Stimulated activated CD4-positive, alpha-beta T cell treated with anti-CD3 and anti-CD28 coated beads, TNF-alpha, amount 100 ng/mL, for 1 hour (primary cell): ENCODE data around the gene UCP1.

Source experiments
- DNase-seq, 3 donors: peaks; one replicate each; pipeline ENCODE4 v3.0.0-alpha.2; 2020; ENCODE audit warnings: low read depth in 3 of 3, low spot score in 1 of 3

Gene UCP1

DNA sequence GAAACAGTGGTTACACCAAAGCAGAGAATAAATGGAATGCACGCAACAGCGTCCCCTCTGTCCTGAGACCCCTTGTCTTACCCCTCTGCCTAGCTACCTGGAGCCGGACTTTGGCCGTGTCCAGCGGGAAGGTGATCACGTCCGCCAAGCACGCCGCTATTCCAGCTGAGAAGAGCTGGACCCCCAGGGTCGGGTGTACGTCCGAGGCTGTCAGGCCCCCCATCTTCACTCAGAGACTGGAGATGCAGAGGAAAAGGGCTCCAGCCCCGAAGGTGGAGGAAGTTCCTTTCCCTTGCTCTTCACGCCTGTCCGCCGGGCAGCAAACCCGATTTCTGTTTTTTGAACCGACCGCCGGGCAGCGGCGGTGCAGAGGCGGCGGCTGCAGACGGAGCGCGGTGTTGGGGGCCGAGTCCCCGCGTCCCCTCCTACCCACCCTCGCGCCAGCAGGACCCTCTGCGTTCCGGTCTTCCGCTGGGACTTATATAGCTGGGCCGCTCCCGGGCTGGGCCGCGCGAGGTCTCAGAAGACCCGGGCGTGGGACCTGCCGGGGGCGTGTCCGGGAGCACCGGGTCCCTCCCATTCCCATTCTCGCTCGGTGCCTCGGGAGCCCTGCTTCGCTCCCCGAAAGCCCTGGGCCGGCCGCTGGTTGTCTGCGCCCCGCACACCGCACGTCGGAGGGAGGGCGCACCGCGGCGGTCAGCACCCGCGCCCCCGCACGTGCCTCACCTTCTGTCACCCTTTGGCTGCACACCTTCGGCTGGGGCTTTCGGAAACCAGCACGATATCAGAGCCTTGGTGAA lies at the start of gene UCP1:
UCP1 (minus strand) TSS at position 455 of the 800 bp plus-strand sequence; CDS start at position 223, 232 bp downstream.
- no peak for DNase-seq

- DNase-seq, result no peak
These were observed 48.9 kb upstream of the UCP1 start for GRCh38 chr4:140617499-140618248.

DNA sequence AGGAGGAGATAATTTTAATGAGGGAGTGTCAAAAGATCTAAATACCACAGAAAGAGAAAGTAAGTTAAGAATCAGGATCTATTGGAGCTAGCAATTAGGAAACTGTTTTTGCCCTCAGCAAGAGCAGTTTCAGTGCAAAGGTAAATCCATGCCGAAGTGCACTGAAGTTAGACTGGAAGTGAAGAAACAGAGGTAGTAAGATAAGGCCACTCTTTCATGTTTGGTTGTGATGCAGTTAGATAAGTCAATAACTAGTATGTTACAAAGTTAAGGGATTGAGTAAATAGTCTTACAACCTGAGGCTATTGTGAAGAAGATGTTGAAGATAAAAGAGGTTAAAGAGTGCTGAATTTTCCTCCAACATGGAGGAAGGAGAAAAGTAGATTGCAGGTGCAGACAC lies 46.7 kb upstream of the UCP1 start:
- DNase-seq, result no peak

DNA sequence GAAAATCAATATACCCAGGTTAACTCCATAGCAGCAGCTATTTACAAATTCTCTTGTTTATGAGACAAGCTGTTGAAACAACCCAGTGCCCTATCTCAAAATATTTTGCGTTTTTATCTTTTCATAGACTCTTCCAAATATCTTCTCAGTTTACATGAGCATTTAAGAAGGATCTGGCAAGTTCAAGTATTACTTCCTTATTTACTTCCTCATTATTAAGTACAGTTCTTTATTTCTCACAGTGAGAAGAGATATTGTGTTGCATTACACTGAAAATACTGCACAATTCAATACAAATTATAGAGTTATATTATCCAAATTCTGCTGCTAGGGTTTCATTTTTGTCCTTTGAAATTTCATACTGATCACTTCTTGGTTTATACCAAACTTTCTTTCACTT lies 43.6 kb upstream of the UCP1 start:
- no peak for DNase-seq

DNA sequence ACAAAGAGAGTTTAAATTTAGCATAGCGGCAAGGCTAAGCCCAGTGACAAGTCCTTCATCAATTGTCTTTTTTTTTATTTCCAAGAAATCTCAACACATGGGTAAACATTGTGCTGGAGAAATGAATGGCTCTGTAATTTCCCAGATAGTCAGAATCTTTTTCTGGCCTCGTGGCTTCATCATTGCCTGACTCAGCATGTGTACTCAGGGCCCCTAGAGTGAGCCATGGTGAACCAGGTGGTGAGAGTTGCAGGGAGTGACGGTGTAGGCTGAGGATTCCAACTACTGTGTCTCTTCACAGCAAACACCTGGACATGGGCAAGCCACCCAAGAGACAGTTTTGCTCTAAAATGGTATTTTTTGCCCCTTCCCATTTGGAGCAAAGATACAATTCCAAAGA lies 43.1 kb upstream of the UCP1 start:
- DNase-seq, result no peak

DNA sequence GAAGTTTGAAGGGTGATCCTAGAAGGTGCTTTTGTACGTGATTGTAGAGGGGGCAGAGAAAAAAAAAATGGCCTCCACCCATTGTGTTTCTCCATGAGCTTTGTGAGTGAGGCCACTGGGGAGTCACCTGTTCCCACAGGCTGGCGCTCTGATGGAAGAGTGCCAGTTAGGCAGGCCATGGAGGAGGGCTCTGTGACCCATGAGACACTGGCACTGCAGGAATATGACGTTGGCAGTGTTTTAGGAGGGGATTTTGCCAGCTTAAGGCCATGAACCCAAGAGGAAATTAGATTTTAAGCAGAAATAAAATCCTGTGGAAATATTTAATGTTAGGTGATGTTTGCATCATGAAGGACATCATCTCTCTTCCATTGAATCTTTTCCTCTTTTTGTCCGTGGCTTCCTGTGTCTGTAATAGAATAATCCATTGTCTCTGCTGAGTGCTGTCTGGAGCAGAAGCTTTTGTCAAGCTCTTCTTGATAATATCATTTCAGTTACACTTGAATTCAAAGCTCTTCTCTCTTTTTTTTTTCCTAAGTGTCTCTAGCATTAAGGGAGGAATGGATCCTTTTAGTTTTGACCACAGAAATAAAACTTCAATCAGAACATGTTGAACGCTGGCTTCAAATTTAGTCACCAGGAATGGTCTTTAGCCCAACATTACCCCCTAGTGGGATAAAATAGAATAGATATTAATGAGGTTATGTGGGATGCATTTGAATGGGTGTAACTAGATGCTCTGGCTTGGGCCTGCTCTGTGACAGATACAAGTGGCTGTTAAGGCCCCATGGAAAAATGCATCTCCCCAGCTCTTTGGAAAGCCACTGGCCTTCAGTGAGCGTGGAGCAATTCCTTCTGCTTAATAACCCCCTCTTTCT lies 41.0 kb upstream of the UCP1 start:
- DNase-seq, result no peak

GRCh38 chr4:140607852-140608251 lies 39.1 kb upstream of the UCP1 start:
- DNase-seq, result no peak

- DNase-seq, result no peak
These were observed 35.8 kb upstream of the UCP1 start for GRCh38 chr4:140604544-140604943.

- no peak for DNase-seq
These were observed 34.5 kb upstream of the UCP1 start for GRCh38 chr4:140603286-140603685.

GRCh38 chr4:140602714-140603113 lies 34.0 kb upstream of the UCP1 start:
- no peak for DNase-seq

DNA sequence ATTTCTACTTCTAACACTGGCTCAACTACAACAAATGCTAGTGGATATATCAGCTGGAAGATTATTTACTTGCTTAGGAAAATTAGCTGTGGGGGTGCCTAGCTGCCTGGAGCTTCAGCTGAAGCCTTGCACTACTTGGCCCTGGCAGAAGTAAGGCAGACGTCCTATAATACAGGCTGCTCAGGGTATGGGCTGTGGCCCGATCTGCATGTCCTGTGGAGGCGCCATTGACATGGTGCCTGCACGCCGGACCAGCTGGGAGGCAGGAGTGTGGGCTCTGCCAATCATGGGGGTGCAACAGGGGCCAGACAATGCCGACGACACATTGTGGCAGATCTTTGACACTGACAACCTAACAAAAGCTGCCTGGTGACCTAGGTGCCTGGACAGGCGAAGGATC lies 31.6 kb upstream of the UCP1 start:
- no peak for DNase-seq

DNA sequence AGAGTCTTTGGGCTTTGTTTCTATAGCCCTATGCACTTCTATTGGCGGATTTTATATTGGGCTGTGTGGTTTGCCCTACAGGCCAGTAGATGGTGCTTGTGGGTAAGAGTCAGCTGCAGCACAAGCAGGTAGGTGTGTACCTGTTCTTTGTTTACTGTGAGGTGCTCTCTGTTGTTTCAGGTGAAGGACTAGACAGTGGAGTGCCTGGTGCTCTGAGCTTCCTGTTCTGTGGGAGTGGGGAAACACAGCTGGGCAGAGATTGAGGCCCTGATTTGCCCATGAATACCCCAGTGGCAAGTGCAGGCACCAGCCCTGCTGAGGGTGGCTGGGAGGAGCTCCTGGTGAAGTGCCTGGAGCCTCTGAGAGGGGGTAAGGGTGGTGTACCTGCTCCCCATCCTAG lies 26.3 kb upstream of the UCP1 start:
- no peak for DNase-seq

- no peak for DNase-seq
These were observed 15.7 kb upstream of the UCP1 start for GRCh38 chr4:140584439-140584838.

GRCh38 chr4:140581078-140581477 lies 12.3 kb upstream of the UCP1 start:
- DNase-seq, result no peak

DNA sequence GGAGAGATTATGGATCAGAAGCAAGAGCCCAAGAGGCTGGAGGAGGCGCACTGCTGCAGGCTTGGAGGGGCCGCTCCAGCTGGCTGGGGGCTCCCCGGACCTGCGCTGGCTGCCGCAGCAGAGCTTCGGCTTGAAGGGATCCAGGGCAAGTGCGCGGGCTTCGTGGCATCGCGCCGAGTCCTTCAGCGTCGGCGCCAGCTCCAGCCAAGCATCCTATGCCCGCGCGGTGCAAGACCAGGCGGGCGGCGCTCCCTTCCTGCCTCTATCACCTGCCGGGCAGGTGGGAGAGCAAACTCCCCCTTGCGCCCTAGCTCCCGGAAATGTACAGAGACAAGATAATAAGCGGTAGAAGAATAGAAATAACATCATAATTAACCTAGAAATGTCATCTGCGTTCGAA lies 10.5 kb upstream of the UCP1 start:
- no peak for DNase-seq

GRCh38 chr4:140575489-140575888 lies 6.7 kb upstream of the UCP1 start:
- no peak for DNase-seq

DNA sequence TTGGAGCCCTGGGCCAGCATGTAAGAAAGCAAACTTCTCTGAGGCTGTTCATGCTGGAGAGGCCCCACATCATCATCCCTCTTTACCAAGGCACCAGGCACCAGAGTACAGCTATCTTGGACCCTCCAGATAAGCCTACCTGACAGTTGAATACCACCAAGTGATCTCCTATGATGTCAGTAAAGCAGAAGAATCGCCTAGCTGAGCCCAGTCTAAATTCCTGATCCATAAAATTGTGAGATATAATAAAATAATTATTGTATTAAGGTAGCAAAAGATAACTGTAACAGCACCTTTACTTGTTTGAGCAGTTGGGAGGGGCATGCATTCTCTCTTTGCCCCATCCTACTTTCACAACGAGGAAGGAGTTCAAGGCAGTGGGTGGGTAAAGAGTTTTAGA lies 2.9 kb upstream of the UCP1 start:
- DNase-seq, result no peak

DNA sequence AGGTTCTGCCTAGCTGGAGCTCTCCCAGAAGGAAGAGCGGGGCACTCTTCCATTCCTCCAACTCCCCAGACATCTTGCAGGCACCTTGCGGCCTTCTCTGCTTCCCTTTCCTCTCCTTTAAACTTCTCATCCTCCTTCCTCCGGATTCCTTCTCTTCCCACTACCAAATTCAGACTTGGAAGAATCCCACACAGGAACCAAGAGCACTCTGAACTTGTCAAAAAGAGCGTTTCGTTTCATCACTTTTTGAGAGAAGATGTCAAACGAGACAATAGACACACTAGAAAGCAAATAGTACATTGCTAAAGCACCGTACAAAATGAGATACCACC lies 512 bp upstream of the UCP1 start:
- DNase-seq, result no peak

DNA sequence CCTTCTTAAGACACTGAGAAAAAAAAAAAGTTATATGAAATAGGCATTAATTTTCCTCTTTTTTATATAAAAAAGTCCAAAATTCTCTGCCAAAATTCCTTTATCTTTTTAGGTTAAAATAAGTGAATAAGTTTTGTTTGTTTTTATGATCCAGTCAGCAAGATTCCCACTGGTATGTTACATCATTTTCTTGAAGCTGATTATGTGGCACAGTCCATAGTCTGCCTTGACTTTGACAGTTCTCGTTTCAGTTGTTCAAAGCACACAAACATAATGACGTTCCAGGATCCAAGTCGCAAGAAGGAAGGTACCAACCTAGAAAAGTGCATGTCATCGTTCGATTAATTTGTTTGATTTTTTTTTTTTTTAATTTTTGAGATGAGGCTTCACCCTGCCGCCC lies 9.1 kb downstream of the UCP1 start:
- no peak for DNase-seq

DNA sequence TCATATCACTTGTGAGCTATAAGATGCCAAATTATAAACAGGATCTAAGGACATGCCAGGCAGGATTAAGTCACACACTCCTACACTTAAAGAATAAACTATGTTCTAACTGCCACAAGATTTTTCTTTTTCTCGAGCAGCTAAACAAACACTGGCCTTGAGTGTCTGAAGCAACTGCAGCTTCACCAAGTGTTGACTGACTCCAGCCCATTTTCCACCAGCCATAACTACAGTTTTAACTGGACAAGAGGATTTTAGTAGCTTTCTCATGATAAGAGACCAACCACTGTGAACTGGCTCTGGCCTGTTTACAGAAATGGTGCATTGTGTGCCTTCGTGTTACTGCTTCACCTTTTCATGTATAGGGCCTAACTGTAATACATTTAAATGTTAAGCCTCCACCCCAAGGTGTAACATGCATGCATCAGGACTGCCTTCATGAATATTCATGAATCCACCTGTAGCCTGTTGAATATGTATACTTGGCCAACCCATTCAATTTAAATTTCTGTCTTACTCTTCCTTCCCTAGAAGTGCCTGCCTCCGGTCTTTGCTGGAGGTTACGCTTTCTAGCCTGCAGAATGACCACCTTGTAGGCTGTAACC lies 10.8 kb downstream of the UCP1 start:
- DNase-seq, result no peak

DNA sequence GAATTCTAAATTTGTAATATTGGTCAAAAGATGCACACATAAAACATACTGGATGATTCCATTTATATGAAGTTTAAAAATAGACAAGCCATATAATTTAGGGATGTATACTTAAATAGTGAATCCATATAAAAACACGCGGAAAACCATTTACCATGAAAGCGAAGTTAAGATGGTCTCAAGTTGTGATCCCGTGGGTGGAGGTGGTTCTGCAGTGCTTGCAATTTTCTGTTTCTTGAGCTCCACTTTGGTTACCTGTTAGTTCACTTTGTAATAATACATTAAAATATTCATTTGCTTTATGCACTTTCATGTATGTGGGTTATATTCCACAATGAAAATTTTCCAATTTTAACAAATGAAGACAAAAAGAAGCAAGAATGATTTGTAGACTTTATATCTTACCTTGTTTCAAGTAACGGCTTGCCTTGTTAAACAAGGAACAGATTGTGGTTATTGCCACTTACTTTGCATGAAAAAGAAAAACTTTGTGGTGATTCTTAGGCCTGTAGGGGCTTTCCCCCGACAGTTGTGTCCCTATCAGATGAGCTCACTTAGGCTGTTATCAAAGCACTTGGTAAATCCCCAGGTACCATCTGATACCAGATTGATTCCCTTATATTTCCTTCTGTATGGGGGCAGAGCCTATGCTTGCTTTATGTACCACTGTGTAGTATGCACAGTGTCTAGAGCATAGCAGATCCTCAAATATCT lies 12.2 kb downstream of the UCP1 start:
- no peak for DNase-seq
